Stomach (tissue), 9 donors: Measurements from ENCODE around the gene BCR. TPM values are rescaled to one million over a fixed set of nuclear protein-coding genes. Genes with fewer than 3 reads are reported as not detected.
A peak's percentile ranks its signal among the peaks of the same experiment; 100 is the strongest.

ENCODE experiments used
- DNase-seq, 2 donors: peaks; one replicate each; pipeline versions ENCODE4 v3.0.0 to v3.0.0-alpha.2; 2013 to 2019
- H3K27ac ChIP-seq, 5 donors: fragments of 200-600 bp in 4 of 5; sonication (generic) in 4 of 5; one replicate each; pipeline ENCODE4 v1.5.1; 2013 to 2019; ENCODE audit warnings: mild to moderate bottlenecking in 1 of 5, moderate library complexity in 1 of 5
- H3K27me3 ChIP-seq, 3 donors: fragments of 200-600 bp; sonication (generic); one replicate each; pipeline ENCODE4 v1.5.1; 2017 to 2019; ENCODE audit warnings: mixed run types in 1 of 3
- H3K36me3 ChIP-seq, 4 donors: fragments of 200-600 bp; sonication (generic); 1 replicate in 3 of 4; 2 replicates in 1 of 4; pipeline ENCODE4 v1.5.1; 2016 to 2019
- H3K4me1 ChIP-seq, 4 donors: fragments of 200-600 bp; sonication (generic); one replicate each; pipeline ENCODE4 v1.5.1; 2016 to 2019
- H3K4me3 ChIP-seq, 4 donors: fragments of 200-600 bp; sonication (generic) in 3 of 4; one replicate each; pipeline ENCODE4 v1.5.1; 2016 to 2019; ENCODE audit warnings: mild to moderate bottlenecking in 1 of 4
- H3K9me3 ChIP-seq, 4 donors: fragments of 200-600 bp; sonication (generic); one replicate each; pipeline ENCODE4 v1.5.1; 2016 to 2019
- CTCF ChIP-seq, 7 experiments: fragments of 450-650 bp in 4 of 7; fragments of 200-600 bp in 3 of 7; sonication (generic) in 3 of 7; IDR thresholded peaks; one replicate each; pipeline ENCODE4 v1.5.1; 2016 to 2019; ENCODE audit warnings: antibody characterized with exemption in 7 of 7, control low read depth in 2 of 7, mild to moderate bottlenecking in 1 of 7
- EP300 ChIP-seq: sonication (generic); formaldehyde crosslinking; IDR thresholded peaks from one replicate; pipeline ENCODE4 v1.6.1; 2017; ENCODE audit warnings: antibody characterized with exemption
- POLR2A ChIP-seq, 4 donors: fragments of 450-650 bp; IDR thresholded peaks; one replicate each; pipeline ENCODE4 v1.6.1; 2016; ENCODE audit warnings: antibody characterized with exemption in 4 of 4, control low read depth in 2 of 4, mild to moderate bottlenecking in 1 of 4, moderate library complexity in 1 of 4
- POLR2AphosphoS5 ChIP-seq, 3 donors: sonication (generic); formaldehyde crosslinking; IDR thresholded peaks; one replicate each; pipeline ENCODE4 v1.6.1; 2016; ENCODE audit warnings: antibody characterized with exemption in 3 of 3
- WGBS, 5 donors: extraction: QIAGEN DNeasy Blood & Tissue Kit in 3 of 5; methylation state at CpG; one replicate each; pipeline versions ENCODE4 v1.1.5 to v1.1.7; 2013 to 2018; 5-methylcytosine and 5-hydroxymethylcytosine counted together
- intact Hi-C: fragments of 100-400 bp; cut with DNase I; formaldehyde crosslinking; loops from one replicate; pipeline ENCODE4 v1.15.1; 2023; ENCODE audit warnings: low total_unique reads
- polyA plus RNA-seq, 3 donors: library from polyadenylated mRNA; stranded (reverse); fragments of 200-250 nt; gene quantifications; one replicate each; pipeline ENCODE4 v1.2.3, GENCODE V29; 2013
- total RNA-seq, 5 donors: library from RNA; depleted of rRNA; stranded (reverse); fragments of >200 nt; gene quantifications; one replicate each; pipeline versions ENCODE4 v1.1.0 to v1.2.3, GENCODE V29; 2014 to 2016
- donor health status: healthy with polysubstance abuse.
- donor health status: Bipolar disorder and iron deficiency.
- donor health status: healthy.

BCR gene
- total and polyA plus RNA-seq, 8 donors, result 10.4 to 80.1 (median 19.6) TPM

GRCh38 chr22:23353004-23353403, 172.7 kb downstream of the BCR start:
- intact Hi-C loops, result no loop called here
- 56 to 87% (median 71%) methylated on average over 1 of the region's 1 CpG for WGBS, 5 donors
- TF ChIP-seq POLR2A (IDR thresholded peaks at IDR 0.05) (no peak), CTCF (IDR thresholded peaks at IDR 0.05) (no peak), EP300 (no peak), POLR2AphosphoS5 (IDR thresholded peaks at IDR 0.05) (no peak)

GRCh38 chr22:23353696-23354095, 173.4 kb downstream of the BCR start:
- H3K4me3 ChIP-seq, result no peak overlapping the region
- 88 to 100% (median 97%) methylated on average over 1 of the region's 1 CpG for WGBS, 5 donors
- TF ChIP-seq CTCF (IDR thresholded peaks at IDR 0.05) (no peak), POLR2AphosphoS5 (IDR thresholded peaks at IDR 0.05) (no peak), POLR2A (IDR thresholded peaks at IDR 0.05) (no peak), EP300 (no peak)
- H3K4me1 ChIP-seq, result no peaks in the 10 kb centered on the region
- DNase-seq, result no peak
- H3K27me3 ChIP-seq, result peaks cover 0 to 18% (median 0%) of the 10 kb centered on the region in 3 donors
- no peaks in the 10 kb centered on the region for H3K9me3 ChIP-seq
- intact Hi-C loops, result no loop called here
- H3K27ac ChIP-seq, result no peak overlapping the region
- H3K36me3 ChIP-seq, result no peaks in the 10 kb centered on the region

More at GRCh38 chr22:23353004-23353403, 172.7 kb downstream of the BCR start:
- H3K36me3 ChIP-seq, result no peaks in the 10 kb centered on the region
- H3K27ac ChIP-seq, result no peak overlapping the region
- no peak for DNase-seq
- no peak overlapping the region for H3K4me3 ChIP-seq
- H3K9me3 ChIP-seq, result no peaks in the 10 kb centered on the region
- no peaks in the 10 kb centered on the region for H3K4me1 ChIP-seq
- peaks cover 0 to 18% (median 0%) of the 10 kb centered on the region in 3 donors for H3K27me3 ChIP-seq

GRCh38 chr22:23356094-23356493, 175.8 kb downstream of the BCR start:
- intact Hi-C loops, result no loop called here
- H3K27me3 ChIP-seq, result peaks cover 0 to 18% (median 0%) of the 10 kb centered on the region in 3 donors
- H3K27ac ChIP-seq, result no peak overlapping the region
- no peaks in the 10 kb centered on the region for H3K9me3 ChIP-seq
- H3K4me1 ChIP-seq, result no peaks in the 10 kb centered on the region
- no peaks in the 10 kb centered on the region for H3K36me3 ChIP-seq
- 70 to 88% (median 72%) methylated on average over 4 of the region's 4 CpGs for WGBS, 5 donors
- TF ChIP-seq POLR2A (IDR thresholded peaks at IDR 0.05), result no peak
- TF ChIP-seq EP300, result no peak
- TF ChIP-seq POLR2AphosphoS5 (IDR thresholded peaks at IDR 0.05), result no peak
- TF ChIP-seq CTCF (IDR thresholded peaks at IDR 0.05), result no peak
- no peak for DNase-seq
- H3K4me3 ChIP-seq, result no peak overlapping the region

GRCh38 chr22:23357053-23357452, 176.7 kb downstream of the BCR start:
- intact Hi-C loops, result no loop called here
- Histone ChIP-seq H3K36me3 (no peaks in the 10 kb centered on the region), H3K27ac (no peak overlapping the region), H3K4me1 (no peaks in the 10 kb centered on the region), H3K9me3 (no peaks in the 10 kb centered on the region), H3K27me3 (peaks cover 0 to 12% (median 0%) of the 10 kb centered on the region in 3 donors), H3K4me3 (no peak overlapping the region)
- TF ChIP-seq CTCF (IDR thresholded peaks at IDR 0.05) (no peak), EP300 (no peak), POLR2AphosphoS5 (IDR thresholded peaks at IDR 0.05) (no peak), POLR2A (IDR thresholded peaks at IDR 0.05) (no peak)
- peak in 1 of 2 donors; percentile 18 for DNase-seq
- WGBS, 5 donors, result 57 to 83% (median 64%) methylated on average over 14 of the region's 14 CpGs
